Activated T-helper 9 cell treated with anti-CD3 and anti-CD28 coated beads, Interleukin-2, amount 50 U/mL, for 16 hours (primary cell): ENCODE data around the gene LDLRAD4.

Source experiments
- DNase-seq: peaks from one replicate; pipeline ENCODE4 v3.0.0-alpha.2; 2020; ENCODE audit warnings: low read depth

The LDLRAD4 gene

GRCh38 chr18:13616041-13616440 is 397.5 kb downstream of the LDLRAD4 start:
- no peak for DNase-seq

GRCh38 chr18:13616525-13617035 is 398.0 kb downstream of the LDLRAD4 start:
- no peak for DNase-seq

GRCh38 chr18:13617826-13618515 is 399.4 kb downstream of the LDLRAD4 start:
- DNase-seq = no peak

- no peak for DNase-seq
These were observed 400.3 kb downstream of the LDLRAD4 start for GRCh38 chr18:13618760-13619438.

- DNase-seq = no peak
These were observed 401.1 kb downstream of the LDLRAD4 start for GRCh38 chr18:13619505-13620205.

GRCh38 chr18:13620206-13620672 is 401.7 kb downstream of the LDLRAD4 start:
- no peak for DNase-seq

- no peak for DNase-seq
These were observed 402.4 kb downstream of the LDLRAD4 start for GRCh38 chr18:13620818-13621445.

GRCh38 chr18:13621446-13621849 is 402.9 kb downstream of the LDLRAD4 start:
- no peak for DNase-seq

- no peak for DNase-seq
These were observed 403.5 kb downstream of the LDLRAD4 start for GRCh38 chr18:13621886-13622619.

- DNase-seq = no peak
These were observed 404.2 kb downstream of the LDLRAD4 start for GRCh38 chr18:13622751-13623150.

- DNase-seq = no peak
These were observed 404.8 kb downstream of the LDLRAD4 start for GRCh38 chr18:13623348-13623747.

- DNase-seq = no peak
These were observed 405.3 kb downstream of the LDLRAD4 start for GRCh38 chr18:13623871-13624270.

GRCh38 chr18:13624563-13625237 is 406.1 kb downstream of the LDLRAD4 start:
- no peak for DNase-seq

GRCh38 chr18:13625355-13625754 is 406.8 kb downstream of the LDLRAD4 start:
- DNase-seq = no peak

- no peak for DNase-seq
These were observed 407.4 kb downstream of the LDLRAD4 start for GRCh38 chr18:13625843-13626543.

- no peak for DNase-seq
These were observed 408.0 kb downstream of the LDLRAD4 start for GRCh38 chr18:13626544-13626908.

GRCh38 chr18:13627639-13628038 is 409.1 kb downstream of the LDLRAD4 start:
- DNase-seq = no peak

- DNase-seq = no peak
These were observed 409.7 kb downstream of the LDLRAD4 start for GRCh38 chr18:13628211-13628610.

- no peak for DNase-seq
These were observed 411.5 kb downstream of the LDLRAD4 start for GRCh38 chr18:13629841-13630715.
